NCI-H2196 (cell line): Measurements from ENCODE around the gene CHST3.
"Not testable (repeated sequence)": the region's sequence is repeated elsewhere in the genome, so short reads cannot be mapped to it uniquely, and the experiment has no call there.

ENCODE experiments used
- DNase-seq: peaks from one replicate; lab custom pipeline; 2025; ENCODE audit not compliant: unreplicated experiment; lab: John Stamatoyannopoulos, UW

CHST3 gene

DNA sequence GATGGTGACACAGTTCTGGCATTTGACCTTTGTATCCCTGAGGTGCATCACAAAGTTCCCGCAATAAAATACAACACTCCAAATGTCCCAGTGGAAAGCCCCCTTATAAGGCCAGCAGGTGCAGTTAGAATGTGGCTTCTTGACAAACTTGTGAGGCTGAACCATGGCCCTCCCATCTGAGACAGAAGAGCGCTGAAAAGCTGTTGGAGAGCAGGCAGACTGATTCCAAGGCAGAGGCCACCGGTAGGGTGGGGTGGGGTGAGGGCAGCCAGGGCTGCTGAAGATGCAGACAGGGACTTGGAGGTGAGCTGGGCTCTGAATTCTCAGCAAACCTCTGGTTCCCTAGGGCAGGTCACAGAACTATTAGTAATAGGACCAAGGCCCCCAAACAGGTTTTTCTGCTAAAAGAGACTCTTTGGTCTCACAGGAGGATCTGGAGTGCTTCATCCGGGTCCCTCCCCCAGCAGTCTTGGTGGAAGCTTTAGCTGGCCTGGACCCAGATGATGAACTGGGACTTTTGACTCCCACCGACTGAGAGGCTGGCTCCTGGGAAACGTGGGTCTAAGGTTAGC lies 15.6 kb upstream of the CHST3 start:
- DNase-seq = no peak

DNA sequence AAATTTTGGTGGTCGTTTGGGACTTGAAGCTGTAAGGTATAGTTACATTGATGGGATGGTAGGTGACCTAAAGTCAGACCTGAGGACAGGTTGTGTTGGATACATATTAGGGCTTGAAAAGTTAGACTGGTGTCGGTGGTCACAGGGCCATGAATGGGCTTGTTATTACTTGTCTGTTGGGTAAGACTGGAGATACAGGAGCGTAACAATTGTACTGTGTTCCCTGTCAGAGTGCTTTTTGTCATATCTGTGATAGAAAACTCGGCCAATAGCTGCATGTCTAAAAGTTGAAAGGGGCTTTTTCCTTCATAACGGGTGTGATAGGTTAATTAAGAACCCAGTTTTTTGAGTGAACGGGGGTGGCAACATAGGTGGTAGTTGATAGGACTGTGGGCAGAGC lies 13.5 kb upstream of the CHST3 start:
- DNase-seq = no peak

- no peak for DNase-seq
Observed at GRCh38 chr10:71952745-71953144, 11.4 kb upstream of the CHST3 start.

GRCh38 chr10:71957546-71958275 lies 6.5 kb upstream of the CHST3 start:
- DNase-seq = no peak

GRCh38 chr10:71959526-71959925 lies 4.7 kb upstream of the CHST3 start:
- DNase-seq = no peak

- DNase-seq = no peak
Observed at GRCh38 chr10:71961831-71962230, 2.4 kb upstream of the CHST3 start.

DNA sequence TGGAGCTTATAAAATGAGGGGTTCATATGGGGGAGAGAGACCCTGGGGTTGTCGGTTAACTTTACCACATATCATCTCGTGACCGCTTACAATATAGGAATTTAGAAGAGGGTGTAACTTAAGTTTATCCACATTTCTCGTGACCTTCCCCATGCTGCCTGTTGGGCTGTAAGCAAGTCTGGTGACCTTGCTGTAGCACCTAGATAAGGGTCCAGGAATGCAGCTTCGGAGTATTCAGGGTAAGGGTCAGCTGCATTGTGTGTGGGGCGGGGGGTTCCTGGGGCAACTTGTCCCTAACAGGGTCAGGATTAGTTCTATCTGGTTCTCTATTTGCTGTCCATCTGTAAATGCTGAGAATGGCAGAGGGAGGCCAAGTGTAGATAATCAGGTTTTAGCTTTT lies 1.3 kb upstream of the CHST3 start:
- DNase-seq = no peak

- DNase-seq = no peak
Observed at GRCh38 chr10:71963351-71964097, 671 bp upstream of the CHST3 start.

DNA sequence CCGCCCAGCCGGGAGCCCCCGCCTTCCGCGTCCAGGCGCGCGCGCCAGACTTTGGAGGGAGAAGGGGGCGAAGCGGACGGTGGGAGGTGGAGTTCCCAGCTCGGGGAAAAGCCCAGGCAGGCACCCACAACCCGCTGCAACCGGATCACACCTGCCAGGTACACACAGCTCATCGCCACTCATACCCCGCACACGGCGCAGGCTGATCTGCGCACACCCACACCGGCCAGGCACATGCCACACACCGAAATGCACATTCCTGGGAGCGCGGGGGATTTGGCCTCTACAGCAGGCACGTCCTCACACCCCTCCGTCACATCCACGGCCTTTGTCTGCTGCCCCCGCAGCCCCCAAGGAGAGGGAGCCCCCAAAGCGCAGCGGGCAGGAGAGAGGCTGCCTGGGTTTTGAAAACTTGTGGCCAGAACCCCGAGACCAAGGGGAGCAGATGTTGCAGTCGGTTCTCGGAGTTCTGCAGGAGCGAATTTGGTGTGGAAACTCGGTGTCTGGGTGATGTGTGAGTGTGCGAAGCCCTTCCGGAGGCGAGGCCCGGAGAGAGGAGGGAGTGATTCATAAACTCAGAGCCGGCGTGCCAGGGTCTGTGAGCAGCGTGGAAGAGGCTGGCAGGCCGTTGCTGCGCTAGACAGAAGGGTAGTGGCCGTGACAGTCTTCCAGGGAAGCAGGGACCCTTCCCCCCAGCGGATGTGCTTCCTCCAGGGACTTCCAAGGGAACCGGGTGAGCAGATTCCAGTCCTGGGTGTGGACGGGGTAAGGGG lies 734 bp downstream of the CHST3 start:
- DNase-seq = no peak

GRCh38 chr10:71965623-71966022 lies 1.4 kb downstream of the CHST3 start:
- DNase-seq = no peak

- DNase-seq = no peak
Observed at GRCh38 chr10:71966046-71967004, 2.1 kb downstream of the CHST3 start.

- not testable (repeated sequence) for DNase-seq
Observed at GRCh38 chr10:71967958-71968357, 3.8 kb downstream of the CHST3 start.

GRCh38 chr10:71968553-71969474 lies 4.6 kb downstream of the CHST3 start:
- no peak for DNase-seq

GRCh38 chr10:71969929-71970328 lies 5.7 kb downstream of the CHST3 start:
- no peak for DNase-seq

GRCh38 chr10:71970331-71970730 lies 6.1 kb downstream of the CHST3 start:
- DNase-seq = no peak

- no peak for DNase-seq
Observed at GRCh38 chr10:71970869-71971268, 6.7 kb downstream of the CHST3 start.

DNA sequence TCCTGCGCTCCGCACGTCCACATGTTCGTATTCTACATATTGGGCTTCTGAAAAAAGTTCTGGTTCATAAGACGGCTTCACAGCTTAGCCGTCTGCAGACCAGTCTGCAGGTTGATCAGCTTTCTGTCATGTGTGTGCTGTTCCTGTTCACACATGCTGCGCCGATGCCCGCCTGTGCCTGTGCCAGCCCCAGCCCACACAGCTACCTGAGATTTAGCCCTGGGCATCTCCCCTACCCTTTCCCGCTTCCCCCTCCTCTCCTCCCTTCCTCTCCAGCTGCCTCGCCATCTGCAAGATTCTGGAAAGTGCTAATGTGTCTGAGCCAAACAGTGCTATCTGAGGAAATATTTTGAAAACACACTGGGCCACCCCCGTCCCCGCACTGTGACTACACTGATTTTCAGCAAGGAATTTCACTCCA lies 7.1 kb downstream of the CHST3 start:
- DNase-seq = no peak

GRCh38 chr10:71971769-71972555 lies 7.8 kb downstream of the CHST3 start:
- DNase-seq = no peak
